Activated CD4-positive, CD25-positive, alpha-beta regulatory T cell (primary cell): ENCODE results near the gene TUFM.
"Not testable (repeated sequence)": the region's sequence is repeated elsewhere in the genome, so short reads cannot be mapped to it uniquely, and the experiment has no call there.

Source experiments
- DNase-seq, 4 experiments: peaks; one replicate each; lab custom pipeline; 2025; lab: John Stamatoyannopoulos, UW

The TUFM gene

DNA sequence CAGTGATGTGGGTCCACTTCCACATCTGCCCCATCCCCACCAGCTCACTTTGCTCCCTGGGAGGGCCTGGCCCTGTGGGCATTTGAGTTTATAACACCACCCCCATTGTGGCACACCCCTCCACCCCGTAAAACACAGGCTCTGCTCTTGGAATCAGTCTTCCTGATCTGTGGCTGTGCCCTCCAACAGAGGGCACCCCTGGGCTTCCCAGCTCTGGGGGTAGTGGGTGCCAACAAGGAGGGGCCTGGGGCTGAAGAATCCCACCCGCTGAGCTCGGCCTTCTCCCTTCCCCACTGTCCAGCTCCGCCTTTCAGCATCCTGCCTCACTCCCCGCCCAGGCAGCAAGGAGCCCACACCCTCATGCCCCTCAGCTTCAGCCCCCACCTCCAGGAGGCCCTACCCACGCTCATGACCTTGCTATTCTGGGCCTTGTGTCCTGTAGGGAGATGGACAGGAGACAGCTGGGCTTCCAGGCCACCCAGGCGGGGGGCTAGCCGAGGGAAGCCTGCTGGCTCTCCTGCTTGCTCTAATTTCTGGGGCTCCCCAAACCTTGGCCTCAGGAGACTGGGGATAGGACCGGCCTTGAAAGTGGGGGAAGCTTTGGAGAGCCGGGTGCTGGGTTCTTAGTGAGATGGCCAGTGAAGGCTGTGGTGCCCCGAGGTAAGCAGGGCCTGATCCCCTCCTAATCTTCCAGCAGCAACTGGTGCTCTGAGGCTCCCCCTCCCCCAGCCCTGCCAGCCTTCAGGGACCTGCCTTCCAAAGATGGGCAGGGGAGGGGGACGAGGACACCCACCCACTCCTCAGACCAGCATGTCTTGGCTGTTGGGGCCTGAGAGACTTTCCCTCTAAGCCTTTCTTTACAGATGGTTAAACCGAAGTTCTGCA, 29.2 kb upstream of the TUFM start:
- DNase-seq = no peak

DNA sequence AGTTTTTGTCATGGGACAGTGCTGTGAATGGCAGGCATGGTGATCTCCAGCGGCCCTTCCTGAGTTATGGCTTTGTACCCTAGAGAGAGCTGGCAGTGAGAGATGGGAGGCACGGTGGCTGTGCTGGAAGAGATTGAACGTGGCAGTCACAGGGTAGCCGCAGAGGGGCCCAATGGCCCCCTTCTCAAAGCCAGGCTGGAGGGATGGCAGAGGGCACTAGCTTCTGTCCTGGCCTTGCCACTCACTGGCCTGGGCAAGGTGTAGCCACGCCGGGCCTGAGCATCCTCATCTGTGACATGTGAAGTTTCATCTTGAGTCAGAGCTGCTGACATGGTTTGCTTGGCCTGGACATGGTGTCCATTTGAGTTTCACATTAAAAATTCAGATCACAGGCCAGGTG, 28.3 kb upstream of the TUFM start:
- no peak for DNase-seq

- peak; percentile 10 to 18 (median 12) for DNase-seq
Measured at GRCh38 chr16:28873543-28874201, 27.5 kb upstream of the TUFM start.

- DNase-seq = no peak
Measured at GRCh38 chr16:28872952-28873351, 26.8 kb upstream of the TUFM start.

- DNase-seq = no peak
Measured at GRCh38 chr16:28869201-28869600, 23.1 kb upstream of the TUFM start.

DNA sequence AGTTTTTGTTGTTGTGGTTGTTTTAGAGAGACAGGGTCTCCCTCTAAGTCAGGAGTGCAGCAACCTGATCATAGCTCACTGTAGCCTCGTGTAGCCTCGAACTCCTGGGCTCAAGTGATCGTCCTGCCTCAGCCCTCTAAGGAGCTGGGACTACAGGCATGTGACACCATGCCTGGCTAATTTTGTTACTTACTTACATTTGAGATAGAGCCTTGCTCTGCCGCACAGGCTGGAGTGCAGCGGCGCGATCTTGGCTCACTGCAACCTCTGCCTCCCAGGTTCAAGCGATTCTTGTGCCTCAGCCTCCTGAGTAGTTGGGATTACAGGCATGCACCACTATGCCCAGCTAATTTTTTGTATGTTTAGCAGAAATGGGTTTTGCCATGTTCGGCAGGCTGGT, 21.5 kb upstream of the TUFM start:
- not testable (repeated sequence) for DNase-seq

GRCh38 chr16:28867241-28867640, 21.1 kb upstream of the TUFM start:
- DNase-seq = no peak

GRCh38 chr16:28866454-28866804, 20.3 kb upstream of the TUFM start:
- no peak for DNase-seq

DNA sequence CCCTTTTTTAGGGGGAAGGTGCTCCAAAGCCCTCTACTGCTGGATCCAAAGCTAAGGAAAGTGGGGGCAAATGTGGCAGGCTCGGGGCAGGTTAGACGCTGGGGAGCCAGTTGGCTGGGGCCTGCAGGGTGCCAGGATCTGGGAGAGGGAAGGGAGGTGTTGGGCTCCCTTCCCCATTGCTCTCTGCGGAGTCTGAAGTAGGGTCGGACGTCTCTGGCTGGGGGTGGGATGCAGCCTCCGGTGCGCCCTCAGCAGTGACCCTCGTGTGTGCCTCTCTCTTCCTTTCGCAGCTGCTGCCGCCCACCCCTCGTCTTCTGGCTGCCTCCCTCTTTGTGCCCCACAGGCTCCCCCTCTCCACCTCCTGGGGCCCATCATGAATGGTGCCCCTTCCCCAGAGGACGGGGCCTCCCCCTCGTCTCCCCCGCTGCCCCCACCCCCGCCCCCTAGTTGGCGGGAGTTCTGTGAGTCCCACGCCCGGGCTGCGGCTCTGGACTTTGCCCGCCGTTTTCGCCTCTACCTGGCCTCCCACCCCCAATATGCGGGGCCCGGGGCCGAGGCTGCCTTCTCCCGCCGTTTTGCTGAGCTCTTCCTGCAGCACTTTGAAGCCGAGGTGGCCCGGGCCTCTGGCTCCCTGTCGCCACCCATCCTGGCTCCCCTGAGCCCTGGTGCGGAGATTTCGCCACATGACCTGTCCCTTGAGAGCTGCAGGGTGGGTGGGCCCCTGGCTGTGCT, 19.7 kb upstream of the TUFM start:
- DNase-seq = no peak

DNA sequence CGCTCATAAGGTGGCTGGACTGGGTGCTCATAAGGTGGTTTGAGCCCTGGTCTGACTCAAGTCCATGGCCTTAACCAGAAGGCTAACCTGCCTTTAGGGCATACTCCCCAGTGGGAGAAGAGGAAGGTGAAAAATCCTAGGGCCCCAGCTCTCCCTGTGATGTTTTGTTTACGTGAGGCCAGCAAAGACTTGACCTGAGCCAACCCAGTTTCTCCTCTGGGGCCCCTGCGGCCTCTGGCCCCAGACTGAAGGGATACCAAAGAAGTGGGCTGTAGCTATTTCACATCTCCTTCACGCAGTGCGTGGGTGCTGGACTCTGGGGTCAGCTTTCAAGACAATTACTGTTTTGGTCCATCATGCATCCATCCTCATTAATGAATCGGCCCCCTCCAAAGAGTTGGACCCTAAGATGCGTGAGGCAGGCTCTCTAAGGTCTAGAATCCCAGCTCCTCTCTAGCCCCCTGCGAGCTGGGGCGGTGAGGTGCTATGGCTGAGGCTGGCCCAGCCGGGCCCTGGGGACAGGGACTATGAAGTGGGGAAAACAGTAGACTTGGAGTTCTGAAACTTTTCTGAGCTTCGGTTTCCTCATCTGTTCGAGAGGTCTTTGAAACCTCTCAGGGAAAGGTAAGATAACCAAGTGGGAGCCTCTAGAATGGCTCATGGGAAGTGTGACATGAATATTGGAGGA, 19.0 kb upstream of the TUFM start:
- DNase-seq = no peak

GRCh38 chr16:28863929-28864793, 18.0 kb upstream of the TUFM start:
- DNase-seq = no peak

- no peak for DNase-seq
Measured at GRCh38 chr16:28859326-28859725, 13.2 kb upstream of the TUFM start.

DNA sequence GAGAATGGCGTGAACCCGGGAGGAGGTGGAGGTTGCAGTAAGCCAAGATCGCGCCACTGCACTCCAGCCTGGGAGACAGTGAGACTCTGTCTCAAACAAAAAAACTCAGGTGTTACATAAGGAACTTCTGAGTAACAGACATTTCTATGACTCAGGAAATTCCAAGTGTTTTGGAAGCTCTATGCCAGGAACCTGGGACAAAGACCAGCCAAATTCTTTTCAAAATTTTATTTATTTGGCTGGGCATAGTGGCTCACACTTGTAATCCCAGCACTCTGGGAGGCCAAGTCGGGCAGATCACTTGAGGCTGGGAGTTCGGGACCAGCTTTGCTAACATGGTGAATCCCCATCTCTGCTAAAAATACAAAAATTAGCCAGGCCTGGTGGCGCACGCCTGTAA, 12.3 kb upstream of the TUFM start:
- no peak for DNase-seq

DNA sequence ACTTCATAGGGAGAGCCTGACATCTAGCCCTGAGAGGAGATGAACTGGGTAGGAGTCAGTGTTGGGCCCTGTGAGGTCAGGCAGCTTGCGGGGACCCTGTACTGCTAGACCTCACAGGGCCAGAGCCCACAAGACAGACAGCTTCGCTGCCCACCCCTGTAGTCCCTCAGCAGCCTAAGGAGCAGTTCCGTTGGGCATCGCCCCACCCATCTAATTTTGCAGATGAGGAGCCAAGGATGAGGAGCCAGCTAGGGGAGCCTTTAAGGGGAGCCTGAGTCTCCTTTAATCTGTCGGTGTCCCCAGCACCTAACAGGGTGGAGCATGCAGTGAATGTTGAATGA, 755 bp upstream of the TUFM start:
- DNase-seq = no peak

GRCh38 chr16:28845761-28846079, 428 bp downstream of the TUFM start:
- no peak for DNase-seq

- DNase-seq = no peak
Measured at GRCh38 chr16:28845293-28845692, 855 bp downstream of the TUFM start.

- DNase-seq = no peak
Measured at GRCh38 chr16:28844226-28844885, 1.8 kb downstream of the TUFM start.

GRCh38 chr16:28843766-28844165, 2.4 kb downstream of the TUFM start:
- no peak for DNase-seq

GRCh38 chr16:28842696-28843095, 3.5 kb downstream of the TUFM start:
- DNase-seq = no peak

- no peak for DNase-seq
Measured at GRCh38 chr16:28839899-28840298, 6.2 kb downstream of the TUFM start.

DNA sequence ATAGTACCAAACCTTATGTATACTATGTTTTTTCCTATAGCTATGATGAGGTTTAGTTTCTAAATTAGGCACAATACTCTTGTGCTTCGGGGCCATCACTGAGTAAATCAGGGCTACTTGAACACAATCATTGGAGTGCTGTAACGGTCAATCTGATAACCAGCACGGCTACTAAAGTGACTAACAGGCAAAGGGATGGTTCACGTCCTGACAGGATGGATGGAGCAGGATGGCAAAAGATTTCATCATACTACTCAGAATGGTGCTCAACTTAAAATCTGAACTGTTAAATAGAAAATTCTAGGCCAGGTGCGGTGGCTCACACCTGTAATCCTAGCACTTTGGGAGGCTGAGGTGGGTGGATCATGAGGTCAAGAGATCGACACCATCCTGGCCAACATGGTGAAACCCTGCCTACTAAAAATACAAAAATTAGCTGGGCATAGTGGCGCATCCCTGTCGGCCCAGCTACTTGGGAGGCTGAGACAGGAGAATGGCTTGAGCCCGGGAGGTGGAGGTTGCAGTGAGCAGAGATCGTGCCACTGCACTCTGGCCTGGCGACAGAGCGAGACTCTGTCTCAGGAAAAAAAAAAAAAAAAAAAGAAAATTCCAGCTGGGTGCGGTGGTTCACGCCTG, 7.0 kb downstream of the TUFM start:
- DNase-seq = no peak
